Neural cell (in vitro differentiated cells): Measurements from ENCODE around the gene SLAMF1. TPM values are rescaled to one million over a fixed set of nuclear protein-coding genes. Genes with fewer than 3 reads are reported as not detected.

Source experiments
- H2AFZ ChIP-seq: fragments of 200-600, 300-800 bp; sonication (generic), shearing (Covaris generic); 2 replicates; pipeline ENCODE4 v1.6.0; 2014; ENCODE audit warnings: low read depth, mild to moderate bottlenecking, antibody characterized with exemption, low read length, moderate library complexity
- H3F3A ChIP-seq: fragments of 200-600 bp; shearing (Covaris generic); 2 replicates; pipeline ENCODE4 v1.6.1; 2016; ENCODE audit warnings: mild to moderate bottlenecking, moderate library complexity, mixed read lengths, antibody characterized with exemption, low read length; ENCODE audit not compliant: insufficient read depth, poor library complexity, severe bottlenecking
- H3K27ac ChIP-seq: fragments of 200-600, 300-800 bp; sonication (generic), shearing (Covaris generic); 2 replicates; pipeline ENCODE4 v1.5.1; 2014; ENCODE audit warnings: mild to moderate bottlenecking, low read length, moderate library complexity
- H3K27me3 ChIP-seq: fragments of 300-800, 200-600 bp; sonication (generic), shearing (Covaris generic); 2 replicates; pipeline ENCODE4 v1.6.0; 2014; ENCODE audit warnings: mild to moderate bottlenecking, low read depth, low read length, moderate library complexity; ENCODE audit not compliant: insufficient read depth
- H3K36me3 ChIP-seq: fragments of 300-800, 200-600 bp; sonication (generic), shearing (Covaris generic); 2 replicates; pipeline ENCODE4 v1.5.1; 2014; ENCODE audit warnings: mild to moderate bottlenecking, antibody characterized with exemption, low read length, moderate library complexity; ENCODE audit not compliant: insufficient read depth
- H3K4me2 ChIP-seq: fragments of 300-800, 200-600 bp; sonication (generic), shearing (Covaris generic); 2 replicates; pipeline ENCODE4 v1.6.0; 2014; ENCODE audit warnings: mild to moderate bottlenecking, low read length
- H3K4me3 ChIP-seq: fragments of 300-800, 200-600 bp; sonication (generic), shearing (Covaris generic); 2 replicates; pipeline ENCODE4 v1.5.1; 2014; ENCODE audit warnings: mild to moderate bottlenecking, low read length, moderate library complexity
- H3K79me2 ChIP-seq: fragments of 200-600 bp; shearing (Covaris generic); replicated peaks from 2 replicates; pipeline ENCODE4 v1.6.0; 2014; ENCODE audit warnings: mild to moderate bottlenecking, low read length, moderate library complexity; ENCODE audit not compliant: insufficient read depth
- H3K9ac ChIP-seq: fragments of 300-800, 200-600 bp; sonication (generic), shearing (Covaris generic); 2 replicates; pipeline ENCODE4 v1.6.1; 2016; ENCODE audit warnings: mild to moderate bottlenecking, low read length, mixed read lengths
- H3K9me2 ChIP-seq: fragments of 200-600 bp; shearing (Covaris generic); 2 replicates; pipeline ENCODE4 v1.6.1; 2016; ENCODE audit warnings: mild to moderate bottlenecking, low read length, mixed read lengths; ENCODE audit not compliant: insufficient read depth
- H3K9me3 ChIP-seq: fragments of 200-600, 300-800 bp; sonication (generic), shearing (Covaris generic); 2 replicates; pipeline ENCODE4 v1.6.1; 2016; ENCODE audit warnings: mild to moderate bottlenecking, mixed run types, low read length, moderate library complexity, mixed read lengths
- H4K20me1 ChIP-seq: fragments of 200-600 bp; shearing (Covaris generic); 2 replicates; pipeline ENCODE4 v1.6.1; 2016; ENCODE audit warnings: mild to moderate bottlenecking, mixed run types; ENCODE audit not compliant: insufficient read depth
- CTCF ChIP-seq: fragments of 450-650 bp; IDR thresholded peaks from 2 replicates; pipeline ENCODE4 v1.5.1; 2014; ENCODE audit warnings: antibody characterized with exemption, mild to moderate bottlenecking, moderate library complexity; ENCODE audit not compliant: poor library complexity, severe bottlenecking
- EP300 ChIP-seq: fragments of 450-650 bp; conservative IDR thresholded peaks from 2 replicates; pipeline ENCODE4 v1.6.1; 2014; ENCODE audit warnings: antibody characterized with exemption, mild to moderate bottlenecking, moderate library complexity; ENCODE audit not compliant: poor library complexity, severe bottlenecking
- EZH2 ChIP-seq: fragments of 200-600, 300-800 bp; shearing (Covaris generic), sonication (generic); IDR thresholded peaks from 2 replicates; pipeline ENCODE4 v1.6.1; 2014; ENCODE audit warnings: antibody characterized with exemption, low read length, borderline replicate concordance, mild to moderate bottlenecking; ENCODE audit not compliant: insufficient read depth, poor library complexity, severe bottlenecking
- MXI1 ChIP-seq: fragments of 450-650 bp; conservative IDR thresholded peaks from 2 replicates; pipeline ENCODE4 v1.6.1; 2014; ENCODE audit warnings: antibody characterized with exemption, mild to moderate bottlenecking; ENCODE audit not compliant: poor library complexity, severe bottlenecking
- POLR2AphosphoS5 ChIP-seq: IDR thresholded peaks from 2 replicates; pipeline ENCODE4 v1.6.1; 2012
- RAD21 ChIP-seq: fragments of 450-650 bp; conservative IDR thresholded peaks from 2 replicates; pipeline ENCODE4 v1.6.1; 2014; ENCODE audit warnings: antibody characterized with exemption, mild to moderate bottlenecking, moderate library complexity
- REST ChIP-seq: IDR thresholded peaks from 2 replicates; pipeline ENCODE4 v1.6.1; 2012; ENCODE audit warnings: borderline replicate concordance
- SMC3 ChIP-seq: fragments of 450-650 bp; conservative IDR thresholded peaks from 2 replicates; pipeline ENCODE4 v1.6.1; 2014; ENCODE audit warnings: antibody characterized with exemption, mild to moderate bottlenecking, moderate library complexity; ENCODE audit not compliant: poor library complexity
- TAF1 ChIP-seq: IDR thresholded peaks from 2 replicates; pipeline ENCODE4 v1.6.1; 2012; ENCODE audit warnings: low read depth
- polyA plus RNA-seq: library from polyadenylated mRNA; depleted of rRNA; stranded (reverse); fragments of >200 nt; gene quantifications from 2 replicates; pipeline ENCODE4 v1.2.3, GENCODE V29; 2014

The SLAMF1 gene
- polyA plus RNA-seq, 1 donor from 2014 or later, result not detected

- Histone ChIP-seq H4K20me1 (no peaks in the 10 kb centered on the region), H3K27me3 (no peaks in the 10 kb centered on the region), H3F3A (no peaks in the 10 kb centered on the region), H3K4me2 (no peak overlapping the region), H3K9ac (no peak overlapping the region), H3K27ac (no peak overlapping the region), H3K9me2 (no peaks in the 10 kb centered on the region), H3K9me3 (no peaks in the 10 kb centered on the region), H3K4me3 (no peak overlapping the region), H3K79me2 (no peaks in the 10 kb centered on the region), H3K36me3 (no peaks in the 10 kb centered on the region), H2AFZ (no peak overlapping the region)
- TF ChIP-seq RAD21 (peak; percentile 86), CTCF (peak; percentile 89), REST (no peak), SMC3 (peak; percentile 88)
Measured at GRCh38 chr1:160675641-160676410, 29.0 kb upstream of the SLAMF1 start.

- Histone ChIP-seq H2AFZ (no peak overlapping the region), H3K36me3 (no peaks in the 10 kb centered on the region), H3K27ac (no peak overlapping the region), H3K27me3 (no peaks in the 10 kb centered on the region), H4K20me1 (no peaks in the 10 kb centered on the region), H3F3A (no peaks in the 10 kb centered on the region), H3K9me2 (no peaks in the 10 kb centered on the region), H3K79me2 (no peaks in the 10 kb centered on the region), H3K9ac (no peak overlapping the region), H3K4me2 (no peak overlapping the region), H3K4me3 (no peak overlapping the region), H3K9me3 (no peaks in the 10 kb centered on the region)
- TF ChIP-seq REST (no peak), TAF1 (no peak), EP300 (no peak), SMC3 (no peak), POLR2AphosphoS5 (no peak), MXI1 (no peak), RAD21 (no peak), CTCF (no peak), EZH2 (no peak)
Measured at GRCh38 chr1:160674415-160674814, 27.6 kb upstream of the SLAMF1 start.
